Middle frontal gyrus (tissue), 1 donor: ENCODE measurements around the gene EXOC5.

Experiments used
- DNase-seq: peaks from one replicate; pipeline ENCODE4 v3.0.0-alpha.2; 2015; ENCODE audit warnings: low spot score; ENCODE audit errors: extremely low spot score

Gene EXOC5

GRCh38 chr14:57168138-57168679 lies 100.5 kb downstream of the EXOC5 start:
- no peak for DNase-seq

DNA sequence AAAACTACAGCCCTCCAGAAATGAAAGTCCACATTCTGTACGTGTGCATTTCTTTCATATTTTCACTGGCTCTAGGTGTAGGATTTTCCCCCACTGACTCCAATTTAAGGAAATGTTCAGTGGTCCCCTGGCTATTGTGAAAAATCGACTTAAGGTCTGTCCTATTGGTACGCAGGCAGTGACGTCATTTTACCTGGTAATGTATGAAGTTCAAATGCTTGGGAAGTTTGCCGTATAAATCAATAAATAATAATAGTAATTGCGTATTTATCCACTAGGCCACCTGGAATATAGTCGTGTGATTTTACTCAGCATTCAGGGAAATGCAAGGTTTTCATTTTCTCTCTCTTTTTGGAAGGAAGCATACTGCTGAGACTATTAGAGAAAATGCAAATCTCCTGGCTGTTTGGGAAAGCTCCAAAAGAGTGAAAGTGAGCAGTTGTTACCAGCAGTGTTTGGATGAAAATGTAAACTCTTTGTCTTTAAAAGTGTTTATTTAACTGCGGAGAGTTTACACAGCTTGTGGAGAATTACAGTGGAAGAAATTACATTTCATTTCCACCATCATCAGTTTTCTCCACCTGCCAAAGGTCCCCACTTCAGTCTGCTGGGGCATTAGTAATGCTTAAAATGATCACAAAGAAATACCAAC lies 107.0 kb downstream of the EXOC5 start:
- no peak for DNase-seq

DNA sequence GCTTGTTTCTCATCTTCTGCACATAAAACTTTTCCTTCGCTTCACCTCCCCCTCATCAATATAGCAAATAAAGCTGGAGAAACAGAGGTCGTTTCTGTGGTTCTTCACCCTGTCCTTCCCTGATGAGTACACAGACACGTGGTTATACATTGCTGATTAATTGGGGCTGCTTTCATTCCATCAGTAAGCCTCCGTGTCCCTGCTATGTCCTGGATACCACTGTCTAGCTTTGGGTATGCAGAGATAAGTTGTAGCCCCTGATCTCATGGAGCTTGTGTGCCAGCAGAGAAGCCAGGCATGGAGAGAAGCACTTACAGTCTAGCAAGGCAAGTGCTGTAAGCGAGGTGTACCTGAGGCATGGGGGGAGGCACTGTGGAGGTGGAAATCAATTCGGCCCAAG lies 108.4 kb downstream of the EXOC5 start:
- DNase-seq = no peak

GRCh38 chr14:57153286-57153685 lies 115.4 kb downstream of the EXOC5 start:
- no peak for DNase-seq
